HL-60 (cell line): Measurements from ENCODE around the gene ARPC5.
"Not testable (repeated sequence)": the region's sequence is repeated elsewhere in the genome, so short reads cannot be mapped to it uniquely, and the experiment has no call there.

Source experiments
- DNase-seq, 2 experiments: peaks; one replicate each; pipeline ENCODE4 v3.0.0-alpha.2; 2010 to 2020; ENCODE audit warnings: low read depth in 1 of 2, low spot score in 1 of 2
- H3K27ac ChIP-seq: fragments of 250-450 bp; sonication (Bioruptor Pico); replicated peaks from 2 replicates; pipeline ENCODE4 v1.5.1; 2020; ENCODE audit warnings: mild to moderate bottlenecking, moderate library complexity
- H3K27me3 ChIP-seq: fragments of 250-450 bp; sonication (Bioruptor Pico); 2 replicates; pipeline ENCODE4 v1.5.1; 2021; ENCODE audit warnings: mild to moderate bottlenecking, moderate library complexity; ENCODE audit not compliant: insufficient read depth, poor library complexity, severe bottlenecking
- H3K4me3 ChIP-seq: replicated peaks from 2 replicates; pipeline ENCODE4 v1.5.1; 2011; ENCODE audit warnings: mild to moderate bottlenecking, control low read depth, low read length; ENCODE audit not compliant: insufficient read depth
- CTCF ChIP-seq: IDR thresholded peaks from one replicate; pipeline ENCODE4 v1.5.1; 2011; ENCODE audit warnings: low read length, control low read depth, inconsistent platforms; ENCODE audit not compliant: insufficient read depth
- GABPA ChIP-seq: IDR thresholded peaks from 2 replicates; pipeline ENCODE4 v1.6.1; 2012; ENCODE audit warnings: low read depth
- POLR2AphosphoS5 ChIP-seq: IDR thresholded peaks from 2 replicates; pipeline ENCODE4 v1.6.1; 2012; ENCODE audit warnings: low read depth
- REST ChIP-seq: IDR thresholded peaks from 2 replicates; pipeline ENCODE4 v1.6.1; 2012; ENCODE audit warnings: low read depth; ENCODE audit not compliant: insufficient replicate concordance
- SPI1 ChIP-seq: IDR thresholded peaks from 2 replicates; pipeline ENCODE4 v1.6.1; 2012; ENCODE audit warnings: low read depth, mild to moderate bottlenecking, borderline replicate concordance

Gene ARPC5

GRCh38 chr1:183632964-183633363 lies 2.6 kb downstream of the ARPC5 start:
- Histone ChIP-seq H3K27me3 (no peaks in the 10 kb centered on the region), H3K4me3 (peak overlapping the region; percentile 97), H3K27ac (peak overlapping the region; percentile 89)
- DNase-seq, result no peak
- TF ChIP-seq CTCF (no peak), SPI1 (no peak), GABPA (no peak), REST (no peak), POLR2AphosphoS5 (no peak)

GRCh38 chr1:183632114-183632513 lies 3.5 kb downstream of the ARPC5 start:
- no peak for DNase-seq
- no peak for TF ChIP-seq GABPA
- no peak for TF ChIP-seq CTCF
- TF ChIP-seq REST, result no peak
- no peak for TF ChIP-seq SPI1
- no peak for TF ChIP-seq POLR2AphosphoS5
- no peaks in the 10 kb centered on the region for H3K27me3 ChIP-seq
- peak overlapping the region; percentile 97 for H3K4me3 ChIP-seq
- 0 out of 2 replicates have a peak overlapping the region, but pooled peaks have one; percentile 9 for H3K27ac ChIP-seq

GRCh38 chr1:183630748-183631147 lies 4.8 kb downstream of the ARPC5 start:
- no peak for TF ChIP-seq POLR2AphosphoS5
- no peak for TF ChIP-seq SPI1
- no peak for TF ChIP-seq CTCF
- TF ChIP-seq GABPA, result no peak
- no peaks in the 10 kb centered on the region for H3K27me3 ChIP-seq
- DNase-seq, result no peak
- H3K27ac ChIP-seq, result no peak overlapping the region
- H3K4me3 ChIP-seq, result no peak overlapping the region

GRCh38 chr1:183628537-183628936 lies 7.0 kb downstream of the ARPC5 start:
- Histone ChIP-seq H3K27ac (no peak overlapping the region), H3K4me3 (no peak overlapping the region), H3K27me3 (no peaks in the 10 kb centered on the region)
- TF ChIP-seq POLR2AphosphoS5, result no peak
- no peak for DNase-seq

GRCh38 chr1:183626236-183626635 lies 9.3 kb downstream of the ARPC5 start:
- H3K27ac ChIP-seq, result 0 out of 2 replicates have a peak overlapping the region, but pooled peaks have one; percentile 1
- DNase-seq, H3K4me3 ChIP-seq, H3K27me3 ChIP-seq: not testable (repeated sequence)
